NCI-H2196 (cell line): ENCODE measurements around the gene DPH7.
A peak's percentile ranks its signal among the peaks of the same experiment; 100 is the strongest.
"Not testable (repeated sequence)": the region's sequence is repeated elsewhere in the genome, so short reads cannot be mapped to it uniquely, and the experiment has no call there.

Experiments used
- DNase-seq: peaks from one replicate; lab custom pipeline; 2025; ENCODE audit not compliant: unreplicated experiment; lab: John Stamatoyannopoulos, UW

DPH7 gene

DNA sequence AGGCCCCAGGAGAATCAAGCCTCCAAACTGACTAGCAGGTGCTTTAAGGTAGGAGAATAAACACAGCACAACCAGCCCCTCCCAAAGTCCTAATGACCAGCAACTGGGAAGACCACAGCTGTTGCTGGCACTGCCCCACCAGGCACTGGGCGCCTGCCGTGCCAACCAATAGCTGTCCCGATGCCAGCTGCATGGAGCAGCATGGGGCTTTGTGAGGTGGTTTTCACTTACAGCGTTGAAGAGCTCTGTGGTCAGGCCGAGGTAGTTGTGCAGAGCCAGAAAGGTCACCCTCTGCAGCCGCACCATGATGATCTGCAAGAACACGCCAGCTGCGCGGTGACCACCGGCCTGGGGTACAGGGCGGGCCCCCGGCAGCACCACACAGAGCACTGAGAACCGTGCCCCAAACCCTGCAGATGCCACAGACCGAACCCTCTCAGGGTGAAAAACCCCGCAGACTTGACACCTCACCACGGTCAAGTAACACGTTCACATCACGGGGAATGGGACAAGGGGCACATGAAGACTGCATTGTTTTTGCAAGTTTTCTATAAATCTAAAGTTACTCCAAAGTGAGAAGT is 57.2 kb downstream of the DPH7 start:
- DNase-seq, result peak; percentile 61

DNA sequence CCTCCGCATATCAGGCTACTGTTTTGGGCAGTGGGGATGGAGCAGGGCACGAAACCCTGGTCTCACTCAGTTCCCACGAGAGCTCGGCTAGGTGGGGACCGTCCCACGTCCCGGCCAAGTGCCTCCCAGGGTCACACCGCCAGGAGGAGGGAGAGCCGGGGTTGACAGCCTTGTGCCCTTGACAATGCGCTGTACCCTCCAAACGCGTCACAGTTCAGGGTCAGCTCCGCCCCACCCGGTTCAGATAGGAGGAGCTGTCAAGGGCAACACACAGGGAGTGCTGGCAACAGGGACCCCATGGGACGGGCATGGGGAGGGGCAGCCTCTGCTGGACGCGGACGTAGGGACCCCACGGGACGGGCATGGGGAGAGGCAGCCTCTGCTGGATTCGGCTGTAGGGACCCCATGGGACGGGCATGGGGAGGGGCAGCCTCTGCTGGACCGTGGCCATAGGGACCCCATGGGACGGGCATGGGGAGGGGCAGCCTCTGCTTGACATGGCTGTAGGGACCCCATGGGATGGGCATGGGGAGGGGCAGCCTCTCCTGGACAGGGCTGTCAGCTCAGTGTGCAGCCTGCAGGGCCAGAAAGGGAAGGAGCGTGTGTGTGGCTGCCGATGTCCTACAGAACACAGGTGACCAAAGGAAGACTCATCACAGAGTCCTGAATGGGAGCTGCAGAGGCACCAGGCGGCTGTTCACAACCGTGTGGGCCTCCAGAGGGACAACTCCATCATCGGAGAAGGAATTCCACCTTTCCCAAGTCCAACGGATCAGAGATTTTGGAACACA is 57.9 kb downstream of the DPH7 start:
- no peak for DNase-seq

DNA sequence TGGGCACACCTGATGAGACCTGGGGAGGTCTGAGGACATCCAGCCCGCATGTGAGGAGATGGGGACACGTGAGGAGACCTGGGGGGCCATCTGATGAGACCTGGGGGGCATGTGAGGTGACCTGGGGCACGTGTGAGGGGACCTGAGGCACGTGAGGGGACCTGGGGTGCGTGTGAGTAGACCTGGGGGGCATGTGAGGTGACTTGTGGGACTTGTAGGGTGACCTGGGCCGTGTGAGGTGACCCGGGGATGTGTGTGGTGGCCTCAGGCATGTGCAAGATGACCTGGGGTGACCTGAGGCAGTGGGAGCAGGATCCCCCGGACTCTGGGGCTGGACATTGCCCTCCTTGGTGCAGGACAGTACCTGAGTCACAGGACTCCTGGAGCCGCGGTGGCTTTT is 59.2 kb downstream of the DPH7 start:
- no peak for DNase-seq

DNA sequence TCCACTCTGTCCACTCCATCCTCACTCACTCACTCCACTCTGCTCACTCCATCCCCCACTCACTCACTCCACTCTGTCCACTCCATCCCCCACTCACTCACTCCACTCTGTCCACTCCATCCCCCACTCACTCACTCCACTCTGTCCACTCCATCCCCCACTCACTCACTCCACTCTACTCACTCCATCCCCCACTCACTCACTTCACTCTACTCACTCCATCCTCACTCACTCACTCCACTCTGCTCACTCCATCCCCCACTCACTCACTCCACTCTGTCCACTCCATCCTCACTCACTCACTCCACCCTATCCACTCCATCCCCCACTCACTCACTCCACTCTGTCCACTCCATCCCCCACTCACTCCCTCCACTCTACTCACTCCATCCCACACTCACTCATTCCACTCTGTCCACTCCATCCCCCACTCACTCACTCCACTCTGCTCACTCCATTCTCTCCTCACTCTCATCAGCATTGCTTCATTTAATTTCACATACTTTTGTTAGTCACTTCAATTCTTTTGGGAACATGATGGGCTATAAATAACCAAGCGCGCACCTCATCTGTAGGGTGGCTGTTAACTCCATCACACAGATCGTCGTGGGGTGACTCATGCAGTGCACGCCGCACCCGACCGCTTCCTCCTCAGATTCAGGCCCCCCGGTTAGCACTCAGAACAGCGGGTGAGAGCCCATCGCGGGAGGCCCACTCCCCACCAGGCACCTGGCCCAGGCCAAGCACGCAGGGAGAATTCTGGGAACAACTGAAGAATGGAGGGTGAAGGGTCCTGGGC is 59.9 kb downstream of the DPH7 start:
- not testable (repeated sequence) for DNase-seq

DNA sequence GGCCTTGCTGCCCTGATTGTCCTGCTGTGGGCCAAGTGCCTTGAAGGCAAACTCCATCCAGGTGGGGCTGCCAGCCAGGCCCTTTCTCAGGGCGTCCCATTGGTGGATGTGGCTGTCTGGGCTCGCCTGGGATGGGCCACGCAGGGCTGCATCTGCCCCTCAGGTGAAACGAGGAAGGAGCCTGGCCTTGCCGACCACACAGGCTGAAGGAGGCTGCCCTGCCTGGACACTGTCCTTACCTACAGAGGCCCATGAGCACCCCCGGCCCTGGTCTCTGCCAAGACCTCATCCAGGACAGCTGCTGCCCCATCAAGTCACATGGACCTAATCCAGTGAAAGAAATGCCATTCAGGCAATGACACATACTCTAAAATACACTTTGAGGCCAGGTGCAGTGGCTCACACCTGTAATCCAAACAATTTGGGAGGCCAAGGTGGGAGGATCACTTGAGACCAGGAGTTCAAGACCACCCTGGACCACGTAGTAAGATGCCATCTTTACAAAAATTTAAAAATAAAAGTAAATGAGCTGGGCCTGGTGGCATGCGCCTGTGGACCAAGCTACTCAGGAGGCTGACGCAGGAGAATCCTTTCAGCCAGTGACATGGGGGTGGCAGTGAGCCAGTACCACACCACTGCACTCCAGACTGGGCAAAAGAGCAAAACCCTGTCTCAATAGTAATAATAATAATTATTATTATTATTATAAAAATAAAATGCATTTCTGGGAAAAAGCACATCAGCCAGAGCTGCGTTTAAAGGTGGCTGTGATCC is 62.4 kb downstream of the DPH7 start:
- no peak for DNase-seq

DNA sequence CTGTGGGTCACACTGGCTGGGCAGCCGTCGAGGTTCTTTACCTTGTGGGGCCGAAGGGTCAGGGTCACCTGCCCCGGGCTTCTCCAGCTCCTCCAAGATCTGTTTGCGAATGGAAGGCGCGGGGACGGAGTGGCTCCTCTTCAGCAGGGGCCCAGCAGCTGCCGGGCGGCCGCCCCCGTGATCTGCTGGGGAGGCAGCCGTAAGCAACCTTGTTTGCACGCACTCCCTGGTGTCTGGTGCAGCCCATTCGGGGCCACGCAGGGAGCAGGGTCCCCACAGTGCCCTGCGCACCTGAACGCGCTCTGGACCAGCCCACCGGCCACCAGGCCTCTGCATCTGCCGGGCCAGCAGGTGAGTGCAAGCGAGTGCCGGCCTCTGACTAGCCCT is 63.4 kb downstream of the DPH7 start:
- no peak for DNase-seq

DNA sequence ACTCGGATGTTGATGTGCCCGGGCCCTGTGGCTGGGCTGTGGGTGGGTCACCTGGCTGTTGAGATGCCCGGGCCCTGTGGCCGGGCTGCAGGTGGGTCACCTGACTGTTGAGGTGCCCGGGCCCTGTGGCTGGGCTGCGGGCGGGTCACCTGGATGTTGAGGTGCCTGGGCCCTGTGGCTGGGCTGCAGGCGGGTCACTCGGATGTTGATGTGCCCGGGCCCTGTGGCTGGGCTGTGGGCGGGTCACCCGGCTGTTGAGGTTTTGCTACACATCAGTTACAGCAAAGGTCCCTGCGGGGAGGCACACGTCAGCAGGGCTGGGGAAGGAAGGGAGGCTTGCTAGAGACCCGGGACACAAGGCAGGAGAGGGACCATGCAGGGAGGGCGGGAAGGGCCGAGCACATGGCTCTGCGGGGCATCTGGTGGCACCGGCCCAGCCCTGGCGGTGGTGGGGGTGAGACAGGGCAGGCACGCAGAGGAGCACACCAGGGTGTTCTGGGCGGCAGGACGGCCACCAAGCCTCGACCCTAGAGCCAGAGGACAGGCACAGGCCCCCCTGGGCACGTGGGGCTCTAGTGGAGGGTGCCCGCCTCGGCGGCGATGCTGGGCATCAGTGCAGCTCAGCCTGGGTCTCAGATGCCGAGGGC is 63.9 kb downstream of the DPH7 start:
- no peak for DNase-seq

DNA sequence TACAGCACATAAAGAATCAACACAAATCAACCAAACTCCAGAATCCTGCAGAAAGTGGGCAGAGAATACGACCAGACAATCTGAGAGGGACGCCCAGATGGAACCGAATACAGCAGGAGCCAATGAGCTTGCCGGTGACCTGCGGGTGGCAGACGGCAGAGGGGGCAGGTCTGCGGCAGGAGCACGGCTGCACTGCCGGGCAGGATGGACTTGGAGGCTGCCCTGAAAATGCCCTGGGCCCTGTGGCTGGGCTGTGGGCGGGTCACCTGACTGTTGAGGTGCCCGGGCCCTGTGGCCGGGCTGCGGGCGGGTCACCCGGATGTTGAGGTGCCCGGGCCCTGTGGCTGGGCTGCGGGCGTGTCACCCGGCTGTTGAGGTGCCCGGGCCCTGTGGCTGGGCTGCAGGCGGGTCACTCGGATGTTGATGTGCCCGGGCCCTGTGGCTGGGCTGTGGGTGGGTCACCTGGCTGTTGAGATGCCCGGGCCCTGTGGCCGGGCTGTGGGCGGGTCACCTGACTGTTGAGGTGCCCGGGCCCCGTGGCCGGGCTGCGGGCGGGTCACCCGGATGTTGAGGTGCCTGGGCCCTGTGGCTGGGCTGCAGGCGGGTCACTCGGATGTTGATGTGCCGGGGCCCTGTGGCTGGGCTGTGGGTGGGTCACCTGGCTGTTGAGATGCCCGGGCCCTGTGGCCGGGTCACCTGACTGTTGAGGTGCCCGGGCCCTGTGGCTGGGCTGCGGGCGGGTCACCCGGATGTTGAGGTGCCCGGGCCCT is 64.7 kb downstream of the DPH7 start:
- not testable (repeated sequence) for DNase-seq

DNA sequence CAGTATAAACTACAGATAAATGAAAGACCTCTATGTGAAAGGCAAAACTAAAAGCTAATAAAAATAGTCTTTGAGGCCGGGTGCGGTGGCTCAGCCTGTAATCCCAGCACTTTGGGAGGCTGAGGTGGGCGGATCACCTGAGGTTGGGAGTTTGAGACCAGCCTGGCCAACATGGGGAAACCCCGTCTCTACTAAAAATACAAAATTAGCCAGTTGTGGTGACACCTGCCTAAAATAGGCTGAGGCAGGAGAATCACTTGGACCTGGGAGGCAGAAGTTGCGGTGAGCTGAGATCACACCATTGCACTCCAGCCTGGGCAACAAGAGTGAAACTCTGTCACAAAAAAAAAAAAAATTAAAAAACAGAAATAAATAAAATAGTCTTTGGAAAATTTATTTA is 65.6 kb downstream of the DPH7 start:
- DNase-seq, result not testable (repeated sequence)

DNA sequence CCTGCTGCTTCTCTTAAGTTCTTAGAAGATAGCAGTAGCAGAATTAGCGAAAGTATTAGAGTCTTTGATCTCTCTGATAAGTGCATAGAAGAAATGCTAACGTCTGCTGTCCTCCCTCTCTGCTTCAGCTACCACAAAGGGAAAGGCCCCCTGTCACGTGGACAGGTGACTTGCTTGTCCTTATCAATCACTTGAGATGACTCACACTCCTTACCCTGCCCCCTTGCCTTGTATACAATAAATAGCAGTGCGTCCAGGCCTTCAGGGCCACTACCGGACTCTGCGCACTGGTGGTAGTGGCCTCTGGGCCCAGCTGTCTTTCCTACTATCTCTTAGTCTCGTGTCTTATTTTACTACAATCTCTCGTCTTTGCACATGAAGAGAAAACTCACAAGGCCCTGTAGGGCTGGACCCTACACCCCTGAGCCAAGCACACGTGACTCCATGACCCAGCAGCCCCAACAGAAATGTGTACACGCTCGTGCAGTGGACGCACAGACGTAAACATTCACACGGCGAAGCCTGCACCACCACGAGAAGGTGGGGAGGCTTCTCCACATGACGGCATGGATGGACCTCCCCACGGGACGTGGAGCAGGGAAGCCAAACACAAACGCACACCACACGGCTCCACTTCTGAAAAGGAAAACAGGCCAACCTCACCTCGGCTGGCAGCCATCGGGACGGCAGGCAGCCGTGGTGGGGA is 66.8 kb downstream of the DPH7 start:
- DNase-seq, result no peak

DNA sequence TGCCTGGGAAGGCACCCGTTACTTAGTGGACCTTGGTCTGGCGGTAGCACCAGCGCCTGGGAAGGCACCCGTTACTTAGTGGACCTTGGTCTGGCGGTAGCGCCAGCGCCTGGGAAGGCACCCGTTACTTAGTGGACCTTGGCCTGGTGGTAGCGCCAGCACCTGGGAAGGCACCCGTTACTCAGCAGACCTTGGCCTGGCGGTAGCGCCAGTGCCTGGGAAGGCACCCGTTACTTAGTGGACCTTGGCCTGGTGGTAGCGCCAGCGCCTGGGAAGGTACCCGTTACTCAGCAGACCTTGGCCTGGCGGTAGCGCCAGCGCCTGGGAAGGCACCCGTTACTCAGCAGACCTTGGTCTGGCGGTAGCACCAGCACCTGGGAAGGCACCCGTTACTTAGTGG is 67.6 kb downstream of the DPH7 start:
- not testable (repeated sequence) for DNase-seq

DNA sequence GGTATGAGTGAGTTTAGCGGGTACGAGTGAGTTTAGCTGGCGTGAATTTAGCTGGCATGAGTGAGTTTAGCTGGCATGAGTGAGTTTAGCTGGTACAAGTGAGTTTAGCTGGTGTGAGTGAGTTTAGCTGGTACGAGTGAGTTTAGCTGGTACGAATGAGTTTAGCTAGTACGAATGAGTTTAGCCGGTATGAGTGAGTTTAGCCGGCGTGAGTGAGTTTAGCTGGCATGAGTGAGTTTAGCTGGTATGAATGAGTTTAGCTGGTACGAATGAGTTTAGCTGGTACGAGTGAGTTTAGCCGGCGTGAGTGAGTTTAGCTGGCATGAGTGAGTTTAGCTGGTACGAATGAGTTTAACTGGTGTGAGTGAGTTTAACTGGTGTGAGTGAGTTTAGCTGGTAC is 69.5 kb downstream of the DPH7 start:
- no peak for DNase-seq

DNA sequence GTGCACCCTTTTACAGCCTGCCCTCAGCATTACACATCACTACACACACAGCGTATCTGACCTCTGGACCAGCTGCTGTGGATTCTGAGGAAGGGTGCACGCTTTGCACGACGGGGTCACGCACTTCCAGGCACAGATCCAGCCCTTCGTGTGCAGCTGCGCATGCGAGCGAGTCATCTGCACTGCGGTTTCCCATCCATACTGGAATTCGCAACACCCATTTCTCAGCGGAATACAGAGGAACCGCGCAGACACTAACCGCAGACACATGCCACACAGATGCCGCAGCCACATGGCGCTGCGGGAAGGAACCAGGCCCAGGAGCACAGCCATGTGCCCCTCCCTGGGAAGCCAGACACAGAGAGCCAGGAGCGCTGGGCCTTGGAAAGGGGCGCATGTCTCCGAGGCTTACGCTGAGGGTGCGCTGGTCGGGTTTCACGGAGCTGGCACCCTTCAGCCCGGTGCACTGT is 72.0 kb downstream of the DPH7 start:
- no peak for DNase-seq

DNA sequence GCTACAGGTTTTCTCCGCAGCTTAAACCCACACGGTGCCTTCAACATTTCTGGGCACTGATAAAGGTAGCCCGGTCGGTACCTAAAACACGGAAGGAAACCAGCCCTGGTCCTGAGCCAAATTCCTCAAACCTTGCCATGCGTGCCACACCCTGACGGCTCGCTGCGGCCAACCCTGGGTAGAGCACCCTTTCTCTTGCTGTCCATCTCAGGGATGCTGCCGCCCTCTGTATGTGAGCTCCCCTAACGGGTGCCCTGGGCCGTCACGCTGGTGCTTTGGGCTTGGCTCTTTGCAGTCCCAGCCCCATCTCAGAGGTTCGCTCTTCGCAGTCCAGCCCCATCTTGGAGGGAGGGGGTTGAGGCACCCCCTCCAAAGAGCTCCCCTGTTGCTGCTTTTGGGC is 72.5 kb downstream of the DPH7 start:
- no peak for DNase-seq

DNA sequence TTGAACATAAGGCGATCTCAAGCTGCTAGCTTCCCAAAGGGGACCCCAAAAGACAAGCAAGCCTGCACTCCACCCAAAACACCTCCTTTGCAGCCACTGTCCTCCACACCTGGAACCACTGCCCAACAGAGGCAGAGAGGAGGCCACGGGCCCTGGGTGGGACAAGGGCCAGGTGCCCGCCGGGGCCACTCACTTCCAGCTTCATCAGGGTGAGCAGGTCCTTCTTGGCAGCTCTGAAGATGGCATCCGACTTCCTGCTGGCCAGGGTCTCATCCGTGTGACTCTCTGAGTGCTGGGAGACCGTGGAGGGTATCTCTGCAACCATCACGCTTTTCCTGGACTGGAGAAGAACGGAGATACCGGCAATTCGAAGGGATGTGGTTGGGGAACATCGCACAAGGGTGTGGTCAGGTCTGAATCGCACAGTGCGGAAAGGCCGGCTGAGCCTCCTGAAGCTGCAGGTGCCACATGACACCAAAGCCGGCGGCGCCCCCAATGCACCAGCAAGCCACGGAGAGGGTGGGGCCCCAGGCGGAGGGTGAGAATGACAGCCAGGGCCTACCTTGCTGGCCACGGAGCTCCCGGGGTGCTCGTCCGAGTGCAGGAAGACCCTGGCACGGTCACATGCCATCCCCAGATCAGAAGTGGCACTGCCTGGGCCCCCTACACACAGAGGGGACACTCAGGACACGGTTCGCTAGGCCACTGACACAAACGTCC is 73.1 kb downstream of the DPH7 start:
- no peak for DNase-seq
